NK-92 (cell line): Measurements from ENCODE around the gene FKBP10.

Experiments
- DNase-seq: peaks from one replicate; lab custom pipeline; 2025; ENCODE audit not compliant: unreplicated experiment; lab: John Stamatoyannopoulos, UW

Gene FKBP10

DNA sequence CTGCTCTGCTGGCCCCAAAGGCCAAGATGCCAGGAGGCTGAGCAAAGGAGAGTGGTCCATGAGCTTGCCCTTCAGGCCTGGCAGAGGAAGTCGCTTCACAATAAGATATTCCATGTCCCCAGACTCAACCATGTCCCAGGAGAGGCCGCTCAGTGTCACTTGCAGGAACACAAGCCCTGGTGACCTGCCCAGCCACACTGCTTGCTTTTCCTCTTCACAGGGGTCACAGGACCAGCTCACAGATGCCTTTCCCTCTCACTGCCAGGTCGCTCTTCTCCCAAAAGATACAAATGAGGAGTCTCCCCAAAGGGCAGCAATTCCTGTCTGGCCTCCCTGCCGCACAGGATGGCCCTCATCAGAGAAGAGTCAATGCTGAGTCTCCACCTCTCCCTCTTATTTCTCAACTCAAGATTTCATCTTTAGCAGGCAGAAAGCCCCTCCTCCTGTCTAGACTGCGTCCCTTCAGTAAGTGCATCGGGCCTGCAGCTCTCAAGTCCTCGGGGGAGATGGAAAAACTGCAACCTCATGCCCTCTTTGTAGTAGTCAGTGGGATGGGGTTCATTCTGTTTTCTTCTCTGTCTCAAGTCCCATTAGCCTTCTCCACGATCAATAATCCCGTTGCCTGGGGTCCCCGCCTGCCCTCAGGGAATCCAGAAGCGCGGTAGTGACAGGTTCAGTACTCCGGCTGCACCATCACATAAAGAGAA, 31.2 kb upstream of the FKBP10 start:
- DNase-seq = no peak

DNA sequence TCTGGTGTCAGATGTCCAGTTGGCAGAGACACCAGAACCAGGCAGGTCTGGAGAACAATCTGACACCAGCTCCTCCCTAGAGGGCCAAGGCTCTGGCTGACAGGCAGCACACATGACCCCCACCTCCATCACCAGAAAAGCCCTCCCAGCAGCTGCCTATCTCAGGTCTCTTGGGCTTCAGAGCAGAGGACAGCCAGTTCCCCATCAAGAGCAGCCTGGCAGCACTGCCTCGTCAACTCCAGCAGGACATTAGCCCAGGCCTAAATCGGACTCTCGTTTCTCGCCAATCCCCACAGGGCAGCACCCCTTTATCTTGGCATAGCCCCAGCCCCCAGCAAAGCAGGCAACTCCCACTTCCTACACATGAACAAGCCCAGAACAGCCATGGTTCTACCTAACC, 30.7 kb upstream of the FKBP10 start:
- no peak for DNase-seq

DNA sequence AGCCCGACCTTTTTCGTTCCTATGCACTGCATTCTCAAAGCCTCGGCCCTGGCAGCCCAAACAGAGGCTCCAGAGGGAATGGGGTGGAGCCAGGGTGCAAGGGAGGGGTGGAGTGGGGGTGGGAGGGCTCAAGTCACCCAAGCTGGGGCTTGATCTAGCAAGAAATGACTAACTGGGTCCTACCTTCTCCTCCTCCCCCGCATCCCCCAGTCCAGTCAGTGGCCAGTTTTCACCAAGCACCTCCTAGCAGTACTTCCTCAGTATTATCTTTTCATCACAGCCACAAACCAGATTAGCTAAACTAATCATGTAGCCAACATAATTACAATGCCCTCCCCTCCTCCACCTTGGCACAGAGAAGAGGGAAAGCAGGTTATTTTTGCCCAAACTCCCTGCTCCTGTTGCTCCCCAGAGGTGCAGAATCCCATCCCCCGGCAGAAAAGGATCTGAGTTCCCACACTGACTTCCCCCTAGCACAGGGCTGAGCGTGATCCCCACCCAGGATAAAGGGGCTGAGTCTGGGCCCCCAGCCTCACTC, 28.5 kb upstream of the FKBP10 start:
- no peak for DNase-seq

DNA sequence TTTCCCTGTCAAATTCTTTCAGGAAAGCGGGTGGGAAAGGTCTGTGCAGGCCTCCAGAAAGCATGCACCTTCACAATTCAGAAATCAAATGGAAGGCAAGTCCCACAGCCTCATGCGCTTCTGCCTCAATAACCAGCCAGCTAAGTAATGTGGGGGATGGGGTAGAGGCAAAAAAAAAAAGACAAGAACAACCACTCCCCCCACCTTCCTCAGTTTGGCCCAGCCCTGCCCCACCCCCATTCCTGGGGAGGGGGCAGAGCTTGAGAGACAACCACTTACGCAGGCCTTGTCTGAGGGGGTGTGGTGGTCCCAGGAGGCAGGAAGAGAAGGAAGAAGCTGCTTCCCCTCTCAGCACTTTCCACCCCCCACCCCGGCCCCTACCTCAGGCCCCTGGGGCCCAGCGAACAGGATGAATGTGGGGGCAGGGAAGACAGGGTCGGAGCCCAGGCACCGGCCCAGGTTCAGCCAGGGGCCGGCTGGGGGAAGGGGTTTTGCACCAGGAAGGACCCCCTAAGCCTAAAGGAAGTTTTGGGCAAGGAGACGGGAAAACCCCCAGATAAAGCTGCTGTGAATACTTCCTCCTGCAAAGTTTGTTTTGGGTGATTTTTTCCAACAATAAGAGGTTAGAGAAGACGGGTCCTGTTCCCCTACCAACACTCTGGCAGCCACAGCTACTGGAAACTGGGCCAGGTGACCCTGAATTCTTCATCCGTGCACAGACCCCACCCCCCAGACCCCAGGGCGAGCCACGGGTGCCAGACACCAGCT, 27.5 kb upstream of the FKBP10 start:
- no peak for DNase-seq

DNA sequence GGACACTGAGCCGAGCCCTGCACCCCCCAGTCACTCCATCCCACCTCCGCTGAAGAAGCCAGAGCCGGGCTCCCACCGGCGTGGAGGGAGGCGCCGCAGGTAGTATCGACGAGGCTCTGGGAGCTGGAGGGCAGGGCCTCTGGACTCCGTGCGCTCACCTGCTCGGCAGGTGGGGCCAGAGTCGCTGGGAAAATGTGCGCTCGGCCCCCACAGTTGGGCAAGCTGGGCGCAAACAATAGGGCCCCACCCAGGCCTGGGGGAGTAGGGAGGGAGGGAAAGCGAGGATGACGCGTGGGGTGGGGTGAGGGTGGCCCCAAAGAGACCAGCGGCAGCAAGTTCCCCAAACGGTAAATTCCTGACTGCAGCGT, 27.0 kb upstream of the FKBP10 start:
- no peak for DNase-seq

DNA sequence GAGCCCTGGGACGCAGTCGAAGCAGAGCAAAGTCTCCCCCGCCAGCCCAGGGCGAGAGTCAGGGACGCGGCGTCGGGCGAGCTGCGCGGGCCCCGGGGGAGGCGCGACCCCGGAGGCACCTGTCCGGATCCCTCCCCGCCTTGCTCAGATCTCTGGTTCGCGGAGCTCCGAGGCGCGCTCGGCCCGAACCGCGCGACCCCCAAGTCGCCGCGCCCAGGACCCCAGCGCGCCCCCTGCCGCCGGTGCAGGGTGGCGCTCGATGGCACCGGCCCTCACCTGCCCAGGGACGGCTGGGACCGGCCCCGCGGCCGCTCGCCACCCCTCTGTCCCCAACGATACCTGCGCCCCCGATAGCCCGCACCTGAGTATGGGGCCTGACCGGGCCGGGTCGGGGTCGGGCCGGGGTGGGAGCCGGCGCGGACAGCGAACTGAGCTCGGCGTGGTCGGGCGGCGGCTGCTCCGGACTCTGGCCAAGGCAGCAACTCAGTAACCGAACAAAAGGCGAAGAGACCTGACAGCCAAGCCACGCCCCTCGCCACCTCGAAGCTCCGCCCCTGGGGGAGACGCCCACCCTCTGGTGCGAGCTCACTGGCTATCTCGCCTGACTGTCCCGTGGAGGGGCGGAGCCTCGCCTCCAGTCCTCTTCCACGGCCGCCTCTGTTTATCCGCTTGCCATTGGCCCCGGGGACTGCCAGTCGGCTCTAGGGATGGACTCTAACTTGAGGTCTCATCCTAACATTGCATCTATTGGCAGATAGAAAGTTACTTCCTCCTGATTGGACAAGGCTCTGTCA, 26.4 kb upstream of the FKBP10 start, which contains the start of gene JUP:
Gene JUP (minus strand): TSS at position 485 of the 794 bp plus-strand sequence. CDS start 14,857 bp downstream, outside the sequence.
- DNase-seq = no peak

DNA sequence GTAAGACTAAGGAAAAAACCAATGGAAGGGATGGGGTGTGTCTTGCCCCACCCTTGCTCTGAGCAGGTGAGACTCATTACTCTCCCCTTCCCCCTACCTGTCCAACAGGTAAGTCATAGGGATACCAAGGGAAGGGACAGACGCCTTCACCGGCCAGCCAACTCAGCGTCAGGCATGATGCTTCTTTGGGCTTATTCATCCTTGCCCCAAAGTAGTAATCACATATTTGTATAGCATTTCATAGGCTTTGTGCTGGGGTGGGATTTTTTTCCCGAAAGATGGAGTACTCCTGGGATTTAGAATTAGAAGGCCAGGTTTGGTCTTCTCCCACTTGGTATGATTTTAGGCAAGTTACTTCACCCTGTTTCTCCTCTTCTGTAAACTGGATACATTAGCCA, 25.8 kb upstream of the FKBP10 start:
- no peak for DNase-seq

DNA sequence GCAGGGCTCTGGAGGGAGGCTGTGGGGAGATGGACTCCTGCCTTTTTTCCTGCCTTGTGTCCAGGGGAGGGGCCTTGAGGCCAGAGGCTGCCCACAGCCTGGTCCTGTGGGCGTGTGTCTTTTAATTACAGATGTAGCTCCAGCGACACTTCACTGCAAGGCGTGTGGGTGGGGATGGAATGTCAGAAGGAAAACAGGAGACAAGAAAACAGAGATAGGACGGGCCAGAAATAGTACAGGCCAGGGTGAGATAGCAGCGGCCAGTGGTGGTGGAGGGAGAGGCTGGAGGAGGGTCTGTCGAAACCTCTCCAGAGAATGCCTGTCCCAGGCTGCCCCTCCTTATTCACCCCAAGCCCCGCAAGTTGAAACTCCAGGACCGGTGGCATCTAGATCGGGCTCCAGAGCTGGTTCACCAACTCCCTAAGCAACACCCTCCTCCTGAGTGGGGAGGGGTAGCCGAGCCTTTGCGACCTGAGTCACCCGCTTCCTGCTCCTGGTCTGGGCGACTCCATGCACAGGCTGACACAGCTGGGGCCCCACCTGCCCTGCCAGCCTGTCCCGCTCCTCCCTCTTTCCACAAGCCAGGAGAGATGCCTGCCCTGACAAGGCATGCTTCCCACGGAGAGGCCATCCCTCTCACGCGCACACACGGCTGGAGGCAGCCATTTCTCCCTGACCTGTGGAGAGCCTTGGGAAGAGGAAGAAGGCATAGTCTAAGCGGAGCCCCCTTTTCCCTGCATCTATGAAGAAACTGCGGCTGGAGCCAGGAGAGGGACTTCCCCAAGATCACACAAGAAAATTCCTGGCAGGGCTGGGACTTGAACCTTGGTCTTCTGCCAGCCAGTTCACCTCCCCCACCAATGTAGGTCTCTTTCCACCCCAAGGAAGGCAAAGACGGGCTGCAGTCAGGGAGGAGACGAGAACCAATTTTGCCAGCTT, 19.7 kb upstream of the FKBP10 start:
- DNase-seq = no peak

DNA sequence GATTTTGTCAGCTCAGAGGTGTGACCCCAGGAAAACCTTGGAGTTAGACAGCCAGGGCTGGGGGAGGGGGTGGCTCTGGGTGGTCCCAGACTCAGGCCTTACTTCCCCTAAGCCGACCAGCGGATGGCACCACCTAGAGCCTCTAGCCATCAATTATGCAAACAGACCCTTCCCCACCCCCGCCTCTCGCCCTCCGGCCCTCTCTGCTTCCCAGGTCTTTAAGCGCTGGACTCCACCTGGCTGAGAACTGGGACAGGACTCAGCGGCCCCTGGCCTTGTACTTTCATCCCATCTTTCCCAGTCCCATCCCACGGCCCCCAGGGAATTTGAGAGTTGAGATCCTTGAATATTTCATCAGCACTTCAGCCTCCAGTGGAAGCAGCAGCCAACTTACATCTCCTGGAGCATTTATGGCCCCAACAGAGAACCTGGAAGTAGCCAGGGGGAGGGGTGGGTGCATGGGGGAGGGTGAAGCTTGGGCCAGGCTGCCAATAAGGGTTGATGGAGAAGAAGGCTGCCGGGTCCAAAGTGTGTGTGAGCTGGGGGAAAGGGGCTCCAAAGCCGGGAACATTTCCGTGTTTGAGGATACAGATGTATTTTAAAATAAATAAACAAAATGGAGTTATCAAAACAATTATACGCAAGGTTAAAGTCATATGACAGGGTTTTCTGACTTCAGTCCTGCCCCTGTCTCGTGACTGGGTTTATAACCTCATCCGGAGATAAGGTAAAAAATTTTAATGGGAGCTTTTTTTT, 18.8 kb upstream of the FKBP10 start:
- no peak for DNase-seq

DNA sequence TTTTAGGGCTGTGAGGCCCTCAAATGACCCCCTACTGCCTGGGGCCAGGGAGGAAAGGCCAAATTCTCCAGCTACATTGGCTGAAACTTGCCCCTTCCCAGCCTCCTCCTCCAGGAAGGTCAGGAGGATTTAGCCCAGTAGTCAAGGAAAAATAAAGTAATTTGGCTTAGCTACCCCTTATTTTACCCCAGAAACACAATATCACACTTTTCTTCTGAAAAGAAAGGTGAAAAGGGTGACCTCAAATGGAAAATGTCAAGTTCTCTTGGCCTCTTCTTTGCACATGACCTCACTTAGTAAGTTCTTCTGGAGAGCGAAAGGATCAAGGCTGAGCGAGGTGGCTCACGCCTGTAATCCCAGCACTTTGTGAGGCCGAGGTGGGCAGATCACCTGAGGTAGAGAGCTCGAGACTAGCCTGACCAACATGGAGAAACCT, 18.2 kb upstream of the FKBP10 start:
- no peak for DNase-seq

DNA sequence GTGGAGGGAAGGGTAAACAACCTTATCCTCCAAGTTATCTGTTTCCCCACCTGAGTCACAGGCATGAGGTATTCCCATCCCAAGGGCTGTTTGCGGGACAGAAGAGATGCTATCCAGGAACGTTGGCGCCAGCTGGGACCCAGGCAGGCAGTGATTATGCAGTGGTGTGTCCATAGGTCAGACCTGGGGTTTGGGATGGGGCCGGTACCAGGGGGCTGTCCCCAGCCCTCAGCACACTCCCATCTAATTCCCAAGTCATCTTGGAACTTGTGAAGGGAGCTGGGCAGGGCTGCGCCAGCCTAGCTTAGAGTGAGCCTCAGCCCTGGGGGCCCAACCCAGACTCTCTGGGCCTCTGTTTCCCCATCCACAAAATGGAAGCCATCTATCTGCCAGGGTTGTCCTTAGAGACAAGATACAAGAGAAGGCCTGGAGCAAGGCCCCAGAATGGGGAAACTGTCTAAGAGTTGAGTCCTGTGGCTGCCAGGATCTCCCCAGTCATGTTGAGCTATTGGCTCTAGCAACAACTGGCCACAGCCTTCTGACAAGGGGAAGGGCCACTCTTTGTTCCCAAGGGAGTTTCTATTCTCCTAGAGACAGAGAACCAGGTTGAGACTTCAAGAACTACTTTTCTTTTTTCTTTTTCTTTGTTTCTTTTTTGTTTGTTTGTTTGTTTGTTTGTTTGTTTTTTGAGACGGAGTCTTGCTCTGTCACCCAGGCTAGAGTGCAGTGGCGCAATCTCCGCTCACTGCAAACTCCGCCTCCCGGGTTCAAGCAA, 16.5 kb upstream of the FKBP10 start:
- no peak for DNase-seq

DNA sequence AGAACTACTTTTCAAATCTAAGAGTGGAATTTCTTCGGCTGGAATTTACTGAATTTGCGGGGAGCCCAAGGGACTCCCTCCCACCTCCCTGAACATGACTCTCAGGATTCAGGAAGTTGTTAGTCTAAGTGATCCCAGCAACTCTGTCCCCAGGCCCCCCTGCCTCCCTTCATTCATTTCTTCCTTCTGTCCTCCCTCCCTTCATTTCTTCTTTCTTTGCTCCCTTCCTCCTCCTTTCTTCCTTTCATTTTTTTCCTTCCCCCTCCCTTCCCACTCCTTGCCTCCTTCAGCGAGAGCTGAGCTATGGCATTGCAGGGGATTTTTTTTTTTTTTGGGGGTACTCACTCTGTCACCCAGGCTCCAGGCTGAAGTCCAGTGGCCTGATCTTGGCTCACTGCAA, 15.4 kb upstream of the FKBP10 start:
- no peak for DNase-seq

DNA sequence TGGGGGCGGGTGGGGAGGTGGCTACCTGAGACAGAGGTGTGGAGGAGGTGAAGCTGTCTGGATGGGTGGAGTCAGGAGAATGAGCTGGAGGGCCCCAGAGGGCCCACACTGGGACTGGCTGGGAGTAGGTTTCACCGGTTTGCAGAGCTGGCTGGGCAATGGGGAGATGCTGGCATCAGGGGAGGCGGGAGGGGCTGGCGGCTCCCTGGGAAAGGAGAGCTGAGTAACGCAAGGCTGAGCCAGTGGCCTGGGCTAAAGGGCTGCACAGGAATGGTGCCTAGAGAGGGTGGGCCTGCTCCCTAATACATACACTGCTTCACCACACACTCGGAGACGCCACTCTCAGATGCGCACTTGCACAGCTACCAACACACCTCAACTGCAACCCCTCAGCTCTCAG, 13.4 kb upstream of the FKBP10 start:
- no peak for DNase-seq

DNA sequence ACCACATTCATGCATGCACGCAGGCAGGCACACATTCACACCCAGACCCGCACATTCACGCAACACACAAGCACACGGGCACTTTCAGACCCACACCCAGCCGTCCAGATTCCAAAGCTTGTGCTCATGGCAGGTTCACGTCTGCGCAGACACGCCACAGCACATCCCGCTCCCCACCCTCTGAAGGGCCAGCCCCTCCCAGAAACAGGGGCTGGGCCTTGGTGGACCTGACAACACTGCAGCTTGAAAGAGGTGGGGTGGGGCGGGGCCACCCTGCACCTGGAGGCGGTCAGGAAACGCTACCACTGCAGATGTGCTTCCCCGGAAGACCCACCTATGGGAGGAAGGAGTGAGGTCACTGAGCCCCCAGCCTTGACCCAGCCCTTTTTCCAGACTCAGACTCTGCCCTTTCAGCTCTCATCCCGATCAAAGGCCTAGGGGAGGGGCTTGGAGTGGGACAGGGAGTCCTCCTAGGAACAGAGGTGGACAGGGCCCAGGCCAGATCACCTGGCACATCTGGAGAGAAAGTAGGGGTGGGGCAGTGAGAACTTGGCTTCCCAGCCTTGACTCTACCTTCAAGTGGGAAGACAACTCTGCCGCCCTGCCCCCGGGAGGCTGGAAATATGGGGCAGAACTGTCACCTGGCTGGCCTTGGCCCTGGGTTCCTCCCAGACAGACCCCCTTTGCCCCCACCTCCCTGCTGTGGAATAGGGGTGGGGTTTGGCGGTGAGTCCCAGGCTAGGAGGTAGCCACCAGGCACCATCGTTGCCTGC, 12.0 kb upstream of the FKBP10 start:
- DNase-seq = no peak

DNA sequence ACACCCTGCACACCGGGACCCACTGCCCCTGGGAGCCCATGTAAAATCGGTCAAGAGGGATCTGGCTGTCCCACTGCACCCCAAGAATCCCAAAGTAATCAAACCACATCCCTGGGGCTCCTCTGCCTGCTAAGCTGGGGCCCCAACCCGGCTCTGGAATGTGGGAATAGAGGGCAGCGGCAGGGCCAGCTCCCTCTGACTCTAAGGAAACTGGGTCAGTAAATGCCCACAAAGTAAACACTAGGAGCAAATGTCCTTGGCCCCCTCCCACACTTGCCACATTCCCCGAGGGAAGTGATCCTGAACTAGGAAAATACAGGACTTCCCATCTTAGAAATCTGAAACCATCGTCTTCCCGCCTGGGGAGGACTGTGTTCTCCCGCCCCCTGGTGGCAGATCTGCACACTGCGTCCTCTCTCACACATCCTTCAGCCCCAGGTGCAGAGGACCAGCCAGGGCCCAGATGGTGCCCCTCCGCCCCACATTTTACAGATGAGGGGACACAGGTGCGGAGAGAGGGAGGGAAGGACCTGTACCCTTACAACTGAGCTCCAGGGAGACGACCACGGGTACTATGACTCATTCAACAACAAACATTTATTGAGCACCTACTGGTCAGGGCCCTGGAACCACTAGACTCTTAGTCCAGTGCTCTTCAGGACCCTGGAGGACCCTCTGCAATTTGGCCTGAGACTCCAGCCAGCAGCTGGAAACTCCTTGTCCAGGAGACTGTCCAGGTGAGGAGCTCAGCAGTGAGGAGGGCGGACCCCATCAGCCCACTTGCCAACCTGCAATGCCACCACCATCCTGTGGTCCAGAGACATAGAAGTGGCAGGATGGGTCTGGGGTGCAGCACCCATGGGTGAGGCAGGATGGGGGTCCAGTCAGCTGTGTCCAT, 11.2 kb upstream of the FKBP10 start:
- no peak for DNase-seq

DNA sequence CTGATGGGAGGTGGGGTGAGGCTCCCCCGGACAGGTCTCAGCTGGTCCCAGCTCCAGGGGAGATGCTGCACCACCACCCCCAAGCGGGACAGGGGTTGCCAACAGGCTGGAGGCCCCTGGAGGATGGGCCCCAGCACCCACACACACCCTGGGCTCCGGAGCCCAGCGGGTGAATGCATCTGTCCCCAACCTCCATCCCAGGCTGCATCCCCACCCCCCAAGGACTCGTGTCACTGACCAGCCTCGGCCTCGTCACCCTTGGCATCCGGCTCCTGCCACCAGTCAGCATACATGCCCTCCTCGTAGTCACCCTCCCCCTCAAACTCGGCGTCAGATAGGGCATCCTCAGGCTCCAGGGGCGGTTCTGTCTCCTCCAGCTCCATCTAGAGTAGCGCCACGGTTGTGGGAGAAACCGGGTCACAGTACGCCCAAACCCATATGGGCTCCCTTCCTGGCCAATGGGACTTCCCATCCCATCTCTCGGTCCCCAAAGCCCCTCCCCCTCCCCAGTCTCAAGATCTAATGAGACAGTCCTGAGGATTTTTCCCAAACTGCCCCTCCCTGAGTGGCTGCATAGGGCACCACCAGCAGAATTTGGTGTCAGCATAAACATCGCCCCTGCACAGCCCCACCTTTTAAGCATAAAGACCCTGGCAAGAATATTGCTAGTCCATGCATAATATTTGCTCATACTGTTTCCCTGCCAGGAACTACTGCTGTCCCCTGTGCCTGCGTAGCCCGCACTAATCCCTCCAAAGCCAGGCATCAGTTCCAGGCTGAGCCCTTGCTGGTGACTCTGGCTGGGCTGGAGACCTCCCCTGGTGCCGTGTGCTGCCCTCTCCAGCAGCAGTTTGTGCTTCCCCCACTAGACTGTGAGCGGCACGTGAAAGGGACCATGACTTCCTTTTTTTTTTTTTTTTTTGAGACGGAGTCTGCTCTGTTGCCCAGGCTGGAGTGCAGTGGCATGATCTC, 9.5 kb upstream of the FKBP10 start:
- no peak for DNase-seq
